SW 1271 (cell line): Measurements from ENCODE around the gene C1orf56.
A peak's percentile ranks its signal among the peaks of the same experiment; 100 is the strongest.
"Not testable (repeated sequence)": the region's sequence is repeated elsewhere in the genome, so short reads cannot be mapped to it uniquely, and the experiment has no call there.

Experiments
- DNase-seq, 2 experiments: peaks; one replicate each; lab custom pipeline; 2025; lab: John Stamatoyannopoulos, UW

The C1orf56 gene

DNA sequence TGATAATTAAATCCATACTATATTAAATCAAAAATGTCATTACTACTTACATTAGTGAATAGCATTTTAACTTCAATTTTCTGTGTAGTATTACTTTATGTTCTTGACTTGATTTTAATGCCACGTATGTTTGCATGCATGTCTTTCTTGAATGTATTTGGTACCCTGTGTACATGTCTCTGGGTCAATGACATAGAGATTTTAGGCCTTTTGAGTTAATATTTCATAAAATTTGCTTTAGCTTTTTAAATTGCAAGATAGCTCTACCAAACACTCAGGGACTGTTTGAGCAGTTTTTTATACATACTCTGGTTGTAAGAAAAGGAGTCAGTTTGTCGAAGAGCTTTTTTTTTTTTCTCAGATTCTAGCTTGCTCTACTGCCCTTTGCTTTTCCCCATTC is 14.2 kb downstream of the C1orf56 start:
- no peak for DNase-seq

DNA sequence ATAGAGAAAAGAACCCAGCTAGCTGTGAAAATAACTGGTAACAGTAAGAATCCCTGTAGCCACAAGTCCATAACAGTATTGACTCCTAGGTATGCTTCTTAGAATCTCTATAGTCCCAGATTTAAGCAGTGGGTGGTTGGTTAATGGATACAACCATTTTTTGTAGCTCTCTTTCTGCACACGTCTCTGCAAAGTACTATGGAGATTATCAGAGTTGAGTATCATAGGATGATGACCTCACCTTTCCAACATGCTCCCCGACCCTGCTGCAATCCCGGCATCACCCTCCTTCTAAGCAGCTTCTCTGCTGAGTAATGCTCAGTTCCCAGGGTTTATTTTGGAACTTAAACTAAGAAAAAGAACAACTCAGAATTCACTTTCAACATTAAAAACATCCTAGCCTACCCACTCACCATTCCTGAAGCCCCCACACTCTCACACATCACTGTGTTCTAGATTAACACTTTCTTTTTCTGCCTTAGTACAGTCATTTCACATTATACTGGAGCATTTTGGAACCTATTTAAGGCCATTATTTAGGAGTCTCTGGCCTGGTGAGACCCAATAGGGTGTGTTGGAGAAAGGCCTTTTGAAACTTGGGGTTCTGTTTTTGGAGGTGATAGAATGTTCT is 15.3 kb downstream of the C1orf56 start:
- no peak for DNase-seq

GRCh38 chr1:151065089-151065645 is 17.6 kb downstream of the C1orf56 start:
- DNase-seq, result no peak

DNA sequence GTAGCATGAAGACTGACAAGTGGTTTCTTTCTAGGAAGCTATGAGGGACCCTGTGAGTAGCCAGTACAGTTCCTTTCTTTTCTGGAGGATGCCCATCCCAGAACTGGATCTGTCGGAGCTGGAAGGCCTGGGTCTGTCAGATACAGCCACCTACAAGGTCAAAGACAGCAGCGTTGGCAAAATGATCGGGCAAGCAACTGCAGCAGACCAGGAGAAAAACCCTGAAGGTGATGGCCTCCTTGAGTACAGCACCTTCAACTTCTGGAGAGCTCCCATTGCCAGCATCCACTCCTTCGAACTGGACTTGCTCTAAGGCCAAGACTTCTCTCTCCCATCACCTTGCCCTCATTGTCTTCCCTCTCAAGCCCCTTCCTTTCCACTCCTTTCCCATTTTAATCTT is 19.6 kb downstream of the C1orf56 start:
- no peak for DNase-seq

- DNase-seq, result no peak
These were observed 21.5 kb downstream of the C1orf56 start for GRCh38 chr1:151069103-151069486.

DNA sequence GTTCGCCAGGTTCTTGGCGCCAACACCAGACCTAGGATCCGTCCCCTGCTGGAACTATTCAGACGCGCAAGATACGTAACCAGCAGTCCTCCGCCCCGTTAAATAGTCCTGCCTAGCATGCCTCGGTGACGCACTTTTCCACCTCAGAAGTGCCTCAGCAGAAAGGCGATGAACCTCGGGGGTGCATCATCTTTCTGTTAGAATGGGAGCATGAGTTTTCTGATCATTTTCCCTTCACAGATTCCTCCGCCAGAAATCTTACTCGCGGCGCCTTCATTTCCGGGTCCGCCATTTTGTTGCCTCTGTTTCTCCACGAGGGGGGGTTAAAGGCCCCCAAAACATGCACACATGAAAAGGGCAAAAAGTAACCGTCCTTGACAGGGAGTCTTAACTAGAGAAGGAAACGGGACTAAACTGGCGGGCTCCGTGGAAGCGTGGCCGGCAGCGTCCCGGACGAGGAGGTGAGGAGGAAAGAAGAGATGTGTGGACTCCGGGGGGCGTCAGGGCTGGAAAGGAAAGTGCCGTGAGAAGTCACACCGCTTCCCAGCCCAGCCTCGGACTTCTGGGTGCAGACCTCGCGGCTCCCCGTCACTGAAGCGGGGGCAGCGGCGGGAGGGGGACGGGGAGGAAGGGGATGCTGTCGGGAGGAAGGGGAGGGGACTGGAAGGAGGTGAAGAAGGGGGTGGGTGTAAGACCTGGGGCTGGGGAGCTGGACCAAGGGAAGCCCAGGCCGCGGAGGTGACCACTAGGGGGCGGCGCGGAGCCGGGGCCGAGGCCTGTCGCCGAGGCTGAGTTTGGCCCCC is 23.1 kb downstream of the C1orf56 start, which contains the start of gene GABPB2:
TSS of gene GABPB2 (plus strand) at position 288 of the 803 bp plus-strand sequence. CDS start 17,429 bp downstream, outside the sequence.
- DNase-seq, result peak; percentile 68 to 88

DNA sequence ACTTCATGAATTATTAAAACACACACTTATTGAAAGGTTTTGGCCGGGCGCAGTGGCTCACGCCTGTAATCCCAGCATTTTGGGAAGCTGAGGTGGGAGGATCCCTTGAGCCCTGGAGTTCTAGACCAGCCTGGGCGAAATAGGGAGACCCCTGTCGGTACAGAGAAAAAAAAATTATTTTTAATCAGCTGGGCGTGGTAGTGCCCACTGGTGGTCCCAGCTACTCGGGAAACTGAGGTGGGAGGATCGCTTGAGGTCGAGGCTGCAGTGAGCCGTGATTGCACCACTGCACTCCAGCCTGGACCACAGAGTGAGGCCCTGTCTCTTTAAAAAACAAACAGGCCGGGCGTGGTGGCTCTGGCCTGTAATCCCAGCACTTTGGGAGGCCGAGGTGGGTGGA is 24.7 kb downstream of the C1orf56 start:
- no peak for DNase-seq

- no peak for DNase-seq
These were observed 38.5 kb downstream of the C1orf56 start for GRCh38 chr1:151085953-151086559.

GRCh38 chr1:151097426-151097825 is 49.9 kb downstream of the C1orf56 start:
- DNase-seq, result not testable (repeated sequence)

GRCh38 chr1:151098126-151098525 is 50.6 kb downstream of the C1orf56 start:
- DNase-seq, result no peak
